ENCODE results near the gene ATG16L2. TPM values are rescaled to one million over a fixed set of nuclear protein-coding genes. Genes with fewer than 3 reads are reported as not detected.

ATG16L2 gene
- total and polyA plus RNA-seq, 9 of the 15 experiments (the other 6 are each of a cell fraction or from before 2014, with no cell fraction given): 0.18 to 11.2 (median 6.2) TPM

- TF ChIP-seq, protein P1, sequence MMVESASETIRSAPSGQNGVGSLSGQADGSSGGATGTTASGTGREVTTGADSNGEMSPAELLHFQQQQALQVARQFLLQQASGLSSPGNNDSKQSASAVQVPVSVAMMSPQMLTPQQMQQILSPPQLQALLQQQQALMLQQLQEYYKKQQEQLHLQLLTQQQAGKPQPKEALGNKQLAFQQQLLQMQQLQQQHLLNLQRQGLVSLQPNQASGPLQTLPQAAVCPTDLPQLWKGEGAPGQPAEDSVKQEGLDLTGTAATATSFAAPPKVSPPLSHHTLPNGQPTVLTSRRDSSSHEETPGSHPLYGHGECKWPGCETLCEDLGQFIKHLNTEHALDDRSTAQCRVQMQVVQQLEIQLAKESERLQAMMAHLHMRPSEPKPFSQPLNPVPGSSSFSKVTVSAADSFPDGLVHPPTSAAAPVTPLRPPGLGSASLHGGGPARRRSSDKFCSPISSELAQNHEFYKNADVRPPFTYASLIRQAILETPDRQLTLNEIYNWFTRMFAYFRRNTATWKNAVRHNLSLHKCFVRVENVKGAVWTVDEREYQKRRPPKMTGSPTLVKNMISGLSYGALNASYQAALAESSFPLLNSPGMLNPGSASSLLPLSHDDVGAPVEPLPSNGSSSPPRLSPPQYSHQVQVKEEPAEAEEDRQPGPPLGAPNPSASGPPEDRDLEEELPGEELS (CRISPR knock-in tag; IDR thresholded peaks at IDR 0.05; ENCODE audit: borderline replicate concordance): 0 out of 2 replicates have a peak, but pooled peaks have one; percentile 39
- peak; percentile 67; the same call in 1 of the 2 replicates for TF ChIP-seq TARDBP (IDR thresholded peaks at IDR 0.05)
- TF ChIP-seq ATF7 (IDR thresholded peaks at IDR 0.05): peak; percentile 89
- TF ChIP-seq, protein P2, sequence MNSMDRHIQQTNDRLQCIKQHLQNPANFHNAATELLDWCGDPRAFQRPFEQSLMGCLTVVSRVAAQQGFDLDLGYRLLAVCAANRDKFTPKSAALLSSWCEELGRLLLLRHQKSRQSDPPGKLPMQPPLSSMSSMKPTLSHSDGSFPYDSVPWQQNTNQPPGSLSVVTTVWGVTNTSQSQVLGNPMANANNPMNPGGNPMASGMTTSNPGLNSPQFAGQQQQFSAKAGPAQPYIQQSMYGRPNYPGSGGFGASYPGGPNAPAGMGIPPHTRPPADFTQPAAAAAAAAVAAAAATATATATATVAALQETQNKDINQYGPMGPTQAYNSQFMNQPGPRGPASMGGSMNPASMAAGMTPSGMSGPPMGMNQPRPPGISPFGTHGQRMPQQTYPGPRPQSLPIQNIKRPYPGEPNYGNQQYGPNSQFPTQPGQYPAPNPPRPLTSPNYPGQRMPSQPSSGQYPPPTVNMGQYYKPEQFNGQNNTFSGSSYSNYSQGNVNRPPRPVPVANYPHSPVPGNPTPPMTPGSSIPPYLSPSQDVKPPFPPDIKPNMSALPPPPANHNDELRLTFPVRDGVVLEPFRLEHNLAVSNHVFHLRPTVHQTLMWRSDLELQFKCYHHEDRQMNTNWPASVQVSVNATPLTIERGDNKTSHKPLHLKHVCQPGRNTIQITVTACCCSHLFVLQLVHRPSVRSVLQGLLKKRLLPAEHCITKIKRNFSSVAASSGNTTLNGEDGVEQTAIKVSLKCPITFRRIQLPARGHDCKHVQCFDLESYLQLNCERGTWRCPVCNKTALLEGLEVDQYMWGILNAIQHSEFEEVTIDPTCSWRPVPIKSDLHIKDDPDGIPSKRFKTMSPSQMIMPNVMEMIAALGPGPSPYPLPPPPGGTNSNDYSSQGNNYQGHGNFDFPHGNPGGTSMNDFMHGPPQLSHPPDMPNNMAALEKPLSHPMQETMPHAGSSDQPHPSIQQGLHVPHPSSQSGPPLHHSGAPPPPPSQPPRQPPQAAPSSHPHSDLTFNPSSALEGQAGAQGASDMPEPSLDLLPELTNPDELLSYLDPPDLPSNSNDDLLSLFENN (IDR thresholded peaks at IDR 0.05; ENCODE audit: low read depth in 2 of 2, low read length in 2 of 2): 0 out of 4 replicates have a peak, but pooled peaks of 1 of the 2 experiments have one; percentile 31
- TF ChIP-seq JUN (IDR thresholded peaks at IDR 0.05; ENCODE audit: borderline replicate concordance, low read depth, low read length): peak; percentile 65; the same call in 1 of the 2 replicates
- TF ChIP-seq JUN (CRISPR knock-in tag; IDR thresholded peaks at IDR 0.05; ENCODE audit: borderline replicate concordance): no peak
- TF ChIP-seq NFIC (IDR thresholded peaks at IDR 0.05): peak; percentile 42
- TF ChIP-seq, protein P3, sequence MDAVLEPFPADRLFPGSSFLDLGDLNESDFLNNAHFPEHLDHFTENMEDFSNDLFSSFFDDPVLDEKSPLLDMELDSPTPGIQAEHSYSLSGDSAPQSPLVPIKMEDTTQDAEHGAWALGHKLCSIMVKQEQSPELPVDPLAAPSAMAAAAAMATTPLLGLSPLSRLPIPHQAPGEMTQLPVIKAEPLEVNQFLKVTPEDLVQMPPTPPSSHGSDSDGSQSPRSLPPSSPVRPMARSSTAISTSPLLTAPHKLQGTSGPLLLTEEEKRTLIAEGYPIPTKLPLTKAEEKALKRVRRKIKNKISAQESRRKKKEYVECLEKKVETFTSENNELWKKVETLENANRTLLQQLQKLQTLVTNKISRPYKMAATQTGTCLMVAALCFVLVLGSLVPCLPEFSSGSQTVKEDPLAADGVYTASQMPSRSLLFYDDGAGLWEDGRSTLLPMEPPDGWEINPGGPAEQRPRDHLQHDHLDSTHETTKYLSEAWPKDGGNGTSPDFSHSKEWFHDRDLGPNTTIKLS (IDR thresholded peaks at IDR 0.05; ENCODE audit: borderline replicate concordance, low read depth): peak; percentile 92
- TF ChIP-seq GABPB1 (CRISPR knock-in tag; IDR thresholded peaks at IDR 0.05): peak; percentile 85
- TF ChIP-seq ZNF280B (CRISPR knock-in tag; IDR thresholded peaks at IDR 0.05): no peak
- peak; percentile 79 for TF ChIP-seq ZFX (CRISPR knock-in tag; IDR thresholded peaks at IDR 0.05)
- peak; percentile 63 for TF ChIP-seq ZNF644 (tag; IDR thresholded peaks at IDR 0.05; ENCODE audit: low read depth)
- TF ChIP-seq XRCC3 (IDR thresholded peaks at IDR 0.05): no peak
- peak; percentile 93 for TF ChIP-seq CTBP1 (IDR thresholded peaks at IDR 0.05; ENCODE audit: borderline replicate concordance)
- peak; percentile 61 for TF ChIP-seq KDM5B (IDR thresholded peaks at IDR 0.05; ENCODE audit: insufficient replicate concordance, low read depth, low read length)
- TF ChIP-seq ETV6 (IDR thresholded peaks at IDR 0.05; ENCODE audit: borderline replicate concordance in 1 of 2, low read depth in 2 of 2, low read length in 1 of 2): peak in 1 of 2 experiments; percentile 7; a peak in 1 of 4 replicates
- no peak for TF ChIP-seq ETV6 (CRISPR knock-in tag; IDR thresholded peaks at IDR 0.05; ENCODE audit: borderline replicate concordance)
- peak; percentile 38 for TF ChIP-seq EP300 (IDR thresholded peaks at IDR 0.05; ENCODE audit: low read length)
Measured at GRCh38 chr11:72793425-72794367, 20.5 kb upstream of the ATG16L2 start, which contains the start of gene STARD10 (continued).

Data from K562 (cell line).